ENCODE results near the gene UAP1L1. TPM values are rescaled to one million over a fixed set of nuclear protein-coding genes. Genes with fewer than 3 reads are reported as not detected.

Gene UAP1L1
- total RNA-seq, 4 donors from 2014 or later = 5.0 to 10.1 (median 6.8) TPM

GRCh38 chr9:137110911-137111787 is 33.8 kb downstream of the UAP1L1 start:
- no peak for DNase-seq (ENCODE audit: low spot score in 2 of 2)
- no peak overlapping the region for H3K27ac ChIP-seq
- H3K27me3 ChIP-seq = no peaks in the 10 kb centered on the region
- TF ChIP-seq POLR2AphosphoS5 (IDR thresholded peaks at IDR 0.05) (no peak), CTCF (IDR thresholded peaks at IDR 0.05) (no peak), POLR2A (IDR thresholded peaks at IDR 0.05) (no peak), EP300 (IDR thresholded peaks at IDR 0.05) (no peak)
- H3K4me1 ChIP-seq = peaks cover 22% of the 10 kb centered on the region
- 89% methylated on average over 28 of the region's 28 CpGs for WGBS
- no peaks in the 10 kb centered on the region for H3K9me3 ChIP-seq
- H3K4me3 ChIP-seq = no peak overlapping the region
- peaks cover 69% of the 10 kb centered on the region for H3K36me3 ChIP-seq

DNA sequence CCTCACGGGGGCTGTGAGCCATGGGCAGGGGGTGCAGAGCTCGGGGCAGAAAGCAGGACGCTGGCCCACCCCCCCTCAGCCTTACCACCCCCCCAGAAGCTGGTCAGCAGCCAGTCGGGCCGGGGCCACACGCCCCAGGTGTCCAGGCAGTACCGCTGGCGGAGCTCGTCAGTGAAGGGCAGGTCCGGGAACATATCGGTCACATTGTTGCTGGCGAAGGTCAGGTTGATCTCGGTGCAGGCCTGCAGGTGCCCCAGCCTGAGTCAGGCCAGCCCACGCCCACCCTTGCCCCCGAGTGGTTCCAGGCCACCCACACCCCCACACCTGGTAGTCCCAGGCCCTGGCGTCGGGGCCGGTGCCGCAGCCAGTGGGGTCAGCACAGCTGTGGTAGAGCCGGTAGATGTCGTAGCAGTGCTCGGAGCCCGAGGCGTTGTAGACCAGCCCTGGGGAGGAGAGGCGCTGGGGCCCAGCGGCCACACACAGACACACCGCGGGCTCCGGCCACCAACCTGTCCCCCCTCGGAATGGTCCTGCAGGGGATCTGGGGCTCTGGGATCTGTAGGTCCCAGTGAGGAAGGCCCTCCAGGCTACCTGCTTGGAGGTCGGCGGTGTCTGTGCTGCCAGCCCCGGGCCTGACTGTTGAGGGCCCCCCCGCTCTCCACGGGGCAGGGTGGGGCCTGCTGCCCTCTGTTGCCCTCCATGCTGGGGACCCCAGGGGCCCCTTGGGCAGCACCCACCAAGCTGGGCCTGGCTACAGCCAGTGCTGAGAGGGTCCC is 34.7 kb downstream of the UAP1L1 start:
- no peak for DNase-seq (ENCODE audit: low spot score in 2 of 2)
- no peak overlapping the region for H3K4me3 ChIP-seq
- TF ChIP-seq CTCF (IDR thresholded peaks at IDR 0.05) = no peak
- H3K36me3 ChIP-seq = peaks cover 60% of the 10 kb centered on the region
- no peak overlapping the region for H3K27ac ChIP-seq
- H3K4me1 ChIP-seq = peaks cover 22% of the 10 kb centered on the region
- H3K9me3 ChIP-seq = no peaks in the 10 kb centered on the region
- no peaks in the 10 kb centered on the region for H3K27me3 ChIP-seq
- 93% methylated on average over 9 of the region's 35 CpGs for WGBS

DNA sequence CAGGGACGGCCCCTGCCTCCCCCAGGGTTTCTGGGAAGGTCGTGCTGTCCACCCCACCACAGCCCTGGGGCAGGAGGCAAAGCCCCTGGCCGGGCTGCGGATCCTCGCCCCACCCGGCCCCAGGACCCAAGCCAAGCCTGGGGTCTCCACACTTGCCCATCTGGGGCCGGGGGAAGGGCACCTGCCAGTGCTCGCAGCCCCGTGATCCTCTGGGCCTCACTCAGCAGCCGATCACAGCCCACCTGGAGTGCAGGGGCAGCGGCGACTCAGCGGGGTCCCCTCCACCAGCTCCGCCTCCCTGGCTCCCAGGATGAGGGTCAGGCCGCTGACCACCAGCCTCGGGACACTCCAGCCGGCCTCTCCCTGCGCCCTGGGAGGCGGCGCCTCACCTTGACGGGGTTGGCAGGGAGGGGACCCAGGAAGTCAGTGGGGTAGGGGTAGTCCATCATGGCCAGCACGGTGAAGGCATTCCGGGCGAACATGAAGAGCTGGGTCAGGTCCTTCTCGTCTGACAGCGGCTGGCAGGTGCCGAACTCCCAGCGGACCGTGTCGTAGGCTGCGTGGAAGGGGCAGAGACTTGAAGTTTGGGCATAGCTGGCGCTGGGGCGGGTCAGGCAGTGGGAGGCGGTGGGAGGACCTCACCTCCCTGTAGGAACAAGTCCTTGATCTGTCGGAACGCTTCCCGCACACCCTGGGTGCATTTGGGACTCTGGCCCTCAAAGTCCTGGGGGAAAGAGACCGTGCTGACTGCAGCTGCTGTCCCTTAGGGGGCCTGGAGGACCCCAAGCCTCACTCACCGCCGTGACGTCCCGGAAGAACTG is 35.5 kb downstream of the UAP1L1 start:
- peaks cover 22% of the 10 kb centered on the region for H3K4me1 ChIP-seq

GRCh38 chr9:137113385-137114159 is 36.3 kb downstream of the UAP1L1 start:
- Histone ChIP-seq H3K36me3 (peaks cover 44% of the 10 kb centered on the region), H3K27me3 (peaks cover 3% of the 10 kb centered on the region), H3K9me3 (no peaks in the 10 kb centered on the region), H3K4me1 (peaks cover 22% of the 10 kb centered on the region), H3K27ac (no peak overlapping the region), H3K4me3 (peak overlapping the region; percentile 88)
- peak in 1 of 2 donors; percentile 55 for DNase-seq (ENCODE audit: low spot score in 2 of 2)
- no peak for TF ChIP-seq EP300 (IDR thresholded peaks at IDR 0.05)
- TF ChIP-seq CTCF (IDR thresholded peaks at IDR 0.05) = no peak
- TF ChIP-seq POLR2AphosphoS5 (IDR thresholded peaks at IDR 0.05) = no peak
- no peak for TF ChIP-seq POLR2A (IDR thresholded peaks at IDR 0.05)
- WGBS = 100% methylated on average over 3 of the region's 66 CpGs

More for the DNA sequence above, 35.5 kb downstream of the UAP1L1 start:
- Histone ChIP-seq H3K27ac (no peak overlapping the region), H3K27me3 (peaks cover 3% of the 10 kb centered on the region), H3K36me3 (peaks cover 52% of the 10 kb centered on the region), H3K9me3 (no peaks in the 10 kb centered on the region), H3K4me3 (no peak overlapping the region)
- 86% methylated on average over 15 of the region's 42 CpGs for WGBS
- TF ChIP-seq EP300 (IDR thresholded peaks at IDR 0.05) (no peak), POLR2A (IDR thresholded peaks at IDR 0.05) (no peak), CTCF (IDR thresholded peaks at IDR 0.05) (no peak), POLR2AphosphoS5 (IDR thresholded peaks at IDR 0.05) (no peak)
- no peak for DNase-seq (ENCODE audit: low spot score in 2 of 2)

Measured in suprapubic skin (tissue), 4 donors.